HL-60 (cell line): ENCODE data around the gene CDT1.

ENCODE experiments used
- DNase-seq, 2 experiments: peaks; one replicate each; pipeline ENCODE4 v3.0.0-alpha.2; 2010 to 2020; ENCODE audit warnings: low read depth in 1 of 2, low spot score in 1 of 2
- H3K27ac ChIP-seq: fragments of 250-450 bp; sonication (Bioruptor Pico); replicated peaks from 2 replicates; pipeline ENCODE4 v1.5.1; 2020; ENCODE audit warnings: mild to moderate bottlenecking, moderate library complexity
- H3K27me3 ChIP-seq: fragments of 250-450 bp; sonication (Bioruptor Pico); 2 replicates; pipeline ENCODE4 v1.5.1; 2021; ENCODE audit warnings: mild to moderate bottlenecking, moderate library complexity; ENCODE audit not compliant: insufficient read depth, poor library complexity, severe bottlenecking
- H3K4me3 ChIP-seq: replicated peaks from 2 replicates; pipeline ENCODE4 v1.5.1; 2011; ENCODE audit warnings: mild to moderate bottlenecking, control low read depth, low read length; ENCODE audit not compliant: insufficient read depth
- GABPA ChIP-seq: IDR thresholded peaks from 2 replicates; pipeline ENCODE4 v1.6.1; 2012; ENCODE audit warnings: low read depth
- POLR2AphosphoS5 ChIP-seq: IDR thresholded peaks from 2 replicates; pipeline ENCODE4 v1.6.1; 2012; ENCODE audit warnings: low read depth
- SPI1 ChIP-seq: IDR thresholded peaks from 2 replicates; pipeline ENCODE4 v1.6.1; 2012; ENCODE audit warnings: low read depth, mild to moderate bottlenecking, borderline replicate concordance
- TF ChIP-seq, protein P1 (sequence below): IDR thresholded peaks from 2 replicates; pipeline ENCODE4 v1.6.1; 2012; ENCODE audit warnings: low read depth; ENCODE audit not compliant: insufficient replicate concordance
- TF ChIP-seq, protein P2 (sequence below): IDR thresholded peaks from one replicate; pipeline ENCODE4 v1.5.1; 2011; ENCODE audit warnings: low read length, control low read depth, inconsistent platforms; ENCODE audit not compliant: insufficient read depth

CDT1 gene

DNA sequence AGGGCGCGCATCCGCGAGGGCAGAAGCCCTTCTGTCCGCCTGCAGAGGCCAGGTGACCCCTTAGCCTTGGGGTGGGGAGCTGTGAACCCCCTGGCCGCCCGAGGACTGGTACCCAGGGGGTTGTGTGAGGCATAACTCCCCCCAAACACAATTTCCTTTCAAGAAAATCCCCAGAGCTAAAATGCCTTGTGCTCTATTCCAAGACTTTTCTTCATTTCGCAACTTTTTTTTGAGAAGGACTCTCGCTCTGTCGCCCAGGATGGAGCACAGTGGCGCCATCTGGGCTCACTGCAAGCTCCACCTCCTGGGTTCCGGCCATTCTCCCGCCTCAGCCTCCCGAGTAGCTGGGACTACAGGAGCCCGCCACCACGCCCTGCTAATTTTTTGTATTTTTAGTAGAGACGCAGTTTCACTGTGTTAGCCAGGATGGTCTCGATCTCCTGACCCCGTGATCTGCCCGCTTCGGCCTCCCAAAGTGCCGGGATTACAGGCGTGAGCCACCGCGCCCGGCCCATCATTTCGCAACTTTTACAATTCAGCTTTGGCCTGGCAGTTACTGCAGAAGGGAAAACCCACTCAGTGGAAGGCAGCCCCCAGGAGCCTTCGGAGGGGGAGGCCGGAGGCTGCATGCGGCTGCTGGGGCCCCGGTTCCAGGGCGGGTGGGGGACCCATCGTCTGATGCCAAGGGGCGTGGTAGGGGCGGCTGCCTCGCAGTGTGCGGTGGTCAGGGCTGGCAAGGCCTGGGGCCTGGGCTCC lies 9.1 kb downstream of the CDT1 start:
- TF ChIP-seq, protein P1, sequence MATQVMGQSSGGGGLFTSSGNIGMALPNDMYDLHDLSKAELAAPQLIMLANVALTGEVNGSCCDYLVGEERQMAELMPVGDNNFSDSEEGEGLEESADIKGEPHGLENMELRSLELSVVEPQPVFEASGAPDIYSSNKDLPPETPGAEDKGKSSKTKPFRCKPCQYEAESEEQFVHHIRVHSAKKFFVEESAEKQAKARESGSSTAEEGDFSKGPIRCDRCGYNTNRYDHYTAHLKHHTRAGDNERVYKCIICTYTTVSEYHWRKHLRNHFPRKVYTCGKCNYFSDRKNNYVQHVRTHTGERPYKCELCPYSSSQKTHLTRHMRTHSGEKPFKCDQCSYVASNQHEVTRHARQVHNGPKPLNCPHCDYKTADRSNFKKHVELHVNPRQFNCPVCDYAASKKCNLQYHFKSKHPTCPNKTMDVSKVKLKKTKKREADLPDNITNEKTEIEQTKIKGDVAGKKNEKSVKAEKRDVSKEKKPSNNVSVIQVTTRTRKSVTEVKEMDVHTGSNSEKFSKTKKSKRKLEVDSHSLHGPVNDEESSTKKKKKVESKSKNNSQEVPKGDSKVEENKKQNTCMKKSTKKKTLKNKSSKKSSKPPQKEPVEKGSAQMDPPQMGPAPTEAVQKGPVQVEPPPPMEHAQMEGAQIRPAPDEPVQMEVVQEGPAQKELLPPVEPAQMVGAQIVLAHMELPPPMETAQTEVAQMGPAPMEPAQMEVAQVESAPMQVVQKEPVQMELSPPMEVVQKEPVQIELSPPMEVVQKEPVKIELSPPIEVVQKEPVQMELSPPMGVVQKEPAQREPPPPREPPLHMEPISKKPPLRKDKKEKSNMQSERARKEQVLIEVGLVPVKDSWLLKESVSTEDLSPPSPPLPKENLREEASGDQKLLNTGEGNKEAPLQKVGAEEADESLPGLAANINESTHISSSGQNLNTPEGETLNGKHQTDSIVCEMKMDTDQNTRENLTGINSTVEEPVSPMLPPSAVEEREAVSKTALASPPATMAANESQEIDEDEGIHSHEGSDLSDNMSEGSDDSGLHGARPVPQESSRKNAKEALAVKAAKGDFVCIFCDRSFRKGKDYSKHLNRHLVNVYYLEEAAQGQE: no peak
- TF ChIP-seq, protein P2, sequence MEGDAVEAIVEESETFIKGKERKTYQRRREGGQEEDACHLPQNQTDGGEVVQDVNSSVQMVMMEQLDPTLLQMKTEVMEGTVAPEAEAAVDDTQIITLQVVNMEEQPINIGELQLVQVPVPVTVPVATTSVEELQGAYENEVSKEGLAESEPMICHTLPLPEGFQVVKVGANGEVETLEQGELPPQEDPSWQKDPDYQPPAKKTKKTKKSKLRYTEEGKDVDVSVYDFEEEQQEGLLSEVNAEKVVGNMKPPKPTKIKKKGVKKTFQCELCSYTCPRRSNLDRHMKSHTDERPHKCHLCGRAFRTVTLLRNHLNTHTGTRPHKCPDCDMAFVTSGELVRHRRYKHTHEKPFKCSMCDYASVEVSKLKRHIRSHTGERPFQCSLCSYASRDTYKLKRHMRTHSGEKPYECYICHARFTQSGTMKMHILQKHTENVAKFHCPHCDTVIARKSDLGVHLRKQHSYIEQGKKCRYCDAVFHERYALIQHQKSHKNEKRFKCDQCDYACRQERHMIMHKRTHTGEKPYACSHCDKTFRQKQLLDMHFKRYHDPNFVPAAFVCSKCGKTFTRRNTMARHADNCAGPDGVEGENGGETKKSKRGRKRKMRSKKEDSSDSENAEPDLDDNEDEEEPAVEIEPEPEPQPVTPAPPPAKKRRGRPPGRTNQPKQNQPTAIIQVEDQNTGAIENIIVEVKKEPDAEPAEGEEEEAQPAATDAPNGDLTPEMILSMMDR: no peak
- TF ChIP-seq POLR2AphosphoS5: 0 out of 2 replicates have a peak, but pooled peaks have one; percentile 9
- peak in 1 of 2 experiments; percentile 38 for DNase-seq
- peak overlapping the region; percentile 93 for H3K27ac ChIP-seq
- no peaks in the 10 kb centered on the region for H3K27me3 ChIP-seq
- peak overlapping the region; percentile 63 for H3K4me3 ChIP-seq

DNA sequence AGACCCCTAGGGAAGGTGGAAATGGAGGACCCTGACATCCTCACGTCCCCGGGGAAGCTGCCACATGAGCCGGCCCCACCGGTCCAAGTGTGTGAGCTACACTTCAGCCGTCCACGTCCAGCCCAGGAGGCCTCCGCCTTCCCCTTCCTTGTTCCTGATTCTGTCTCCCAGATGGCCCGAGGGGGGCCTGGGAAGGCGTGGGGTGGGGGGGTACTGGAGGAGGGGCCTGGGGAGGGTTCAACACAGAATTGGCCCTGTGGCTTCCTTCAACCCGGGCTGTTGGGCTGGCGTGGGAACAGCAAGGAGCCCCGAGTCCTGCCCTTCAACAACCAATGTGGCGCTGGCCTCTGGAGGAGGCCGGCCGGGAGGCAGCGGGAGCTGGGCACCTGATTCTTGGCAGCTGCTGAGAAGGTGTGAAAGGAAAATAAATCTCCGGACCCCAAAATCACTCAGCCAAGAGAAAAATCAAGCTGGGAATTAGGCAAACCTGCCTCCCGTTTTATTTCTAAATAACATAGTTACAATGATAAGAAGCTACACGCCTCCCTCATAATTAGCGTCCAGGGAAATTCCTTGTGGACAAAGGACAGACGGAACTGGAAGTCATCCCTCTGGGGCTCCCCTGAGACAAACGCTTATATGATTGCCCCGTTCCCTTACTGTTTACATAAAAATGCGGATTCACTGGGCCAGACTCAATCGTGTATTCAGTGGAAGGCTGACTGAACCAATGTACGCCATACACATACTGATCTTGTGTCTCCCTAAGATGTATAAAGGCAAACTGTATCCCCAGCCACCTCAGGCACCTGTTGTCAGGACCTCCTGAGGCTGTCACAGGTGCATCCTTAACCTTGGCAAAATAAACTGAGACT lies 9.9 kb downstream of the CDT1 start:
- no peak for TF ChIP-seq POLR2AphosphoS5
- TF ChIP-seq, protein P2: no peak
- TF ChIP-seq SPI1: no peak
- TF ChIP-seq, protein P1: no peak
- no peak for TF ChIP-seq GABPA
- Histone ChIP-seq H3K4me3 (no peak overlapping the region), H3K27me3 (no peaks in the 10 kb centered on the region), H3K27ac (peak overlapping the region; percentile 93; the same call in 1 of the 2 replicates)
- no peak for DNase-seq

GRCh38 chr16:88814144-88814502 lies 10.5 kb downstream of the CDT1 start:
- TF ChIP-seq, protein P2: no peak
- TF ChIP-seq GABPA: no peak
- TF ChIP-seq, protein P1: no peak
- TF ChIP-seq POLR2AphosphoS5: no peak
- no peak for TF ChIP-seq SPI1
- no peak for DNase-seq
- Histone ChIP-seq H3K27ac (no peak overlapping the region), H3K27me3 (no peaks in the 10 kb centered on the region), H3K4me3 (no peak overlapping the region)
